PC-9 (cell line): Measurements from ENCODE around the gene PRM3. TPM values are rescaled to one million over a fixed set of nuclear protein-coding genes. Genes with fewer than 3 reads are reported as not detected.

Source experiments
- BruUV-seq: library from RNA; stranded (reverse); fragments of 400-500 nt; replicated peaks from 2 replicates; lab custom pipeline; 2021; lab: Mats Ljungman, UMichigan
- CTCF ChIA-PET: fragments of 300-600 bp; sonication (Branson Sonifier 250); formaldehyde crosslinking; loops from one replicate; lab custom pipeline; 2022; ENCODE audit warnings: antibody characterized with exemption; lab: Charles Lee
- POLR2A ChIA-PET: fragments of 300-600 bp; sonication (Branson Sonifier 250); formaldehyde crosslinking; loops from one replicate; lab custom pipeline; 2022; ENCODE audit warnings: antibody characterized with exemption; ENCODE audit not compliant: unreplicated experiment; lab: Charles Lee
- DNase-seq, 2 experiments: peaks; one replicate each; pipeline versions ENCODE4 v3.0.0 to v3.0.0-alpha.2; 2015 to 2022; ENCODE audit warnings: mixed read lengths in 1 of 2
- H2AFZ ChIP-seq: fragments of 200-600 bp; sonication (generic); 2 replicates; pipeline ENCODE4 v1.8.1; 2017; ENCODE audit warnings: antibody characterized with exemption
- H3F3A ChIP-seq: fragments of 200-600 bp; sonication (generic); 2 replicates; pipeline ENCODE4 v1.8.1; 2017; ENCODE audit warnings: antibody characterized with exemption, mild to moderate bottlenecking, low read depth; ENCODE audit not compliant: insufficient read depth
- H3K27ac ChIP-seq: fragments of 200-600 bp; sonication (generic); 2 replicates; pipeline ENCODE4 v1.6.1; 2016; ENCODE audit warnings: mixed run types
- H3K27me3 ChIP-seq: fragments of 200-600 bp; sonication (generic); 2 replicates; pipeline ENCODE4 v1.6.1; 2016; ENCODE audit warnings: low read depth, mixed run types; ENCODE audit not compliant: insufficient read depth
- H3K36me3 ChIP-seq: fragments of 200-600 bp; sonication (generic); 2 replicates; pipeline ENCODE4 v1.6.1; 2016; ENCODE audit warnings: low read depth, mixed run types
- H3K4me1 ChIP-seq: fragments of 200-600 bp; sonication (generic); replicated peaks from 2 replicates; pipeline ENCODE4 v1.6.1; 2016; ENCODE audit warnings: mixed run types; ENCODE audit not compliant: insufficient read depth
- H3K4me2 ChIP-seq: fragments of 200-600 bp; sonication (generic); 2 replicates; pipeline ENCODE4 v1.6.1; 2017; ENCODE audit warnings: mixed run types
- H3K4me3 ChIP-seq: fragments of 200-600 bp; sonication (generic); 2 replicates; pipeline ENCODE4 v1.6.1; 2016; ENCODE audit warnings: mixed run types
- H3K79me2 ChIP-seq: fragments of 200-600 bp; sonication (generic); 2 replicates; pipeline ENCODE4 v1.6.1; 2017; ENCODE audit warnings: low read depth, mixed run types
- H3K9me2 ChIP-seq: fragments of 200-600 bp; sonication (generic); 2 replicates; pipeline ENCODE4 v1.8.1; 2017; ENCODE audit warnings: mild to moderate bottlenecking; ENCODE audit not compliant: insufficient read depth
- H3K9me3 ChIP-seq: fragments of 200-600 bp; sonication (generic); 2 replicates; pipeline ENCODE4 v1.8.1; 2016; ENCODE audit warnings: low read depth; ENCODE audit not compliant: insufficient read depth
- H4K20me1 ChIP-seq: fragments of 200-600 bp; sonication (generic); 2 replicates; pipeline ENCODE4 v1.8.1; 2017; ENCODE audit not compliant: insufficient read depth
- EZH2 ChIP-seq: fragments of 200-600 bp; sonication (generic); IDR thresholded peaks from 2 replicates; pipeline ENCODE4 v1.8.0; 2017; ENCODE audit warnings: antibody characterized with exemption, low read depth
- intact Hi-C: fragments of 100-400 bp; cut with micrococcal nuclease; formaldehyde crosslinking; loops from one replicate; pipeline ENCODE4 v1.10.0; 2022; ENCODE audit not compliant: unreplicated experiment
- total RNA-seq: library from RNA; stranded (reverse); gene quantifications from 2 replicates; pipeline ENCODE4 v1.2.3, GENCODE V29; 2021
- TF ChIP-seq, protein P1 (sequence below): fragments of 200-600 bp; sonication (generic); conservative IDR thresholded peaks from 2 replicates; pipeline ENCODE4 v1.6.1; 2017; ENCODE audit warnings: mixed run types, antibody characterized with exemption, mild to moderate bottlenecking, moderate library complexity

Gene PRM3
- total RNA-seq, 1 experiment from 2014 or later, result not detected

DNA sequence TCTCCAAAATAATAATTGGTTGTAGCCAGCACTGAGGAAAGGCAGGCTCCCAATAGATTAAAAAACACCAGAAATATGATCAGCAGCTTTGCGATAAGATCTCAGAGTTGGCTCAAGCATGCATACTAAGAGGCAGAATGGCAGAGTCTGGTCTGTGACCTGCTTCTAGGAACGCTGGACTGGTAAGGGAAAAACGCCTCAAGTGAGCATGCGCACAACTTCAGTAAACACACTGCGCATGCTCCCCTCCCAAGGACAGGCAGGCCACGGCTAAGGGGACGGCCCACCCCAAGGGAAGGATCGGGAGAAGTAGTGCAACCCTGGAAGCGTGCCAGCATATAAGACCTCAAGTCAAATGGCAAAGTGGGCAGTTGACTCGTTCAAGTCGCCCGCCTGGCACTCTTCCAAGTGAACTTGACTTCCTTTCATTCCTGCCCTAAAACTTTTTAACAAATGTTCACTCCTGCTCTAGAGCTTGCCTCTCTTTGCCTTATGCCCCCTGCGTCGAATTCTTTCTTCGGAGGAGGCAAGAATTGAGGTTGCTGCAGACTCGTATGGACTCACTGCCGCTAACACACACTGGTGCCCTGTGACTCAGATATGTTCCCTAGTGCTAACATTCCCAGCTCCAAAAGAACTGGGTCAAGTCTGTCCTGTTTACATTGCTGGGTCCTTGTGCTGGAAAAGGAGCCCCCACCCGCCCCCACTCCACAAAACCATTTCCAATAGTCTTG is 30.1 kb upstream of the PRM3 start:
- H3K4me1 ChIP-seq, result peaks cover 19% of the 10 kb centered on the region
- intact Hi-C loops, result no loop called here
- H3K9me3 ChIP-seq, result no peaks in the 10 kb centered on the region
- H3K4me2 ChIP-seq, result peak overlapping the region; percentile 73
- no TSS peak for BruUV-seq
- ChIA-PET CTCF (interaction anchor here (0.7 kb wide), 1 partner anchor 25 kb away, joined by 3 read pairs; no protein-coding TSS in a partner anchor), POLR2A (interaction anchor here (0.6 kb wide), 1 partner anchor 47 kb away, joined by 8 read pairs; no protein-coding TSS in a partner anchor)
- H3K9me2 ChIP-seq, result no peaks in the 10 kb centered on the region
- no peaks in the 10 kb centered on the region for H3K79me2 ChIP-seq
- 0 out of 2 replicates have a peak, but pooled peaks cover 5% of the 10 kb centered on the region for H3F3A ChIP-seq
- TF ChIP-seq EZH2, result no peak
- peak overlapping the region; percentile 47; the same call in 1 of the 2 replicates for H3K4me3 ChIP-seq
- H3K27me3 ChIP-seq, result no peaks in the 10 kb centered on the region
- DNase-seq, result peak; percentile 91 to 93
- H4K20me1 ChIP-seq, result no peaks in the 10 kb centered on the region
- no peaks in the 10 kb centered on the region for H3K36me3 ChIP-seq
- H3K27ac ChIP-seq, result peak overlapping the region; percentile 52; the same call in 1 of the 2 replicates
- peak overlapping the region; percentile 70 for H2AFZ ChIP-seq

DNA sequence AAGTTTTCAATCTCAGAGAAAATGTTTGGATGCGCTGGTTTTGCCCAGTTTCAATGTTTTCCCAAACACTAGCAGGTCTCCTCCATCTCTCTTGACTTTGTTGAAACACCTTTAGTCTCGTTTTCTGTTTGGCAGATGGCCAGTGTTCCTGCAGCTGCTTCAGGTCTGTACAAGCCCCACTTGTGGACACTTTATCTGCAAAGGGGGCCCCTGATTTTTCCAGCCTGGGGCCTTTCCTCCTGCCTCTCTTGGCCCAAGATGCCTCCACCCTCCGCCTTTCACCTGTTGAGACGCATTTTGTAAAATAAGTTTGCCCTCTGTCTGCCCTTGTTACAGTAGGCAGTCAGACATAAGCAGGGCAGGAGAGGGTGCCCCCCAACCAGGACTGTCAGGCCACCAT is 29.5 kb upstream of the PRM3 start:
- no peaks in the 10 kb centered on the region for H3K27me3 ChIP-seq
- no peaks in the 10 kb centered on the region for H3K9me2 ChIP-seq
- H3K9me3 ChIP-seq, result no peaks in the 10 kb centered on the region
- intact Hi-C loops, result no loop called here
- peak overlapping the region; percentile 52 for H3K27ac ChIP-seq
- TF ChIP-seq EZH2, result no peak
- TF ChIP-seq, protein P1, sequence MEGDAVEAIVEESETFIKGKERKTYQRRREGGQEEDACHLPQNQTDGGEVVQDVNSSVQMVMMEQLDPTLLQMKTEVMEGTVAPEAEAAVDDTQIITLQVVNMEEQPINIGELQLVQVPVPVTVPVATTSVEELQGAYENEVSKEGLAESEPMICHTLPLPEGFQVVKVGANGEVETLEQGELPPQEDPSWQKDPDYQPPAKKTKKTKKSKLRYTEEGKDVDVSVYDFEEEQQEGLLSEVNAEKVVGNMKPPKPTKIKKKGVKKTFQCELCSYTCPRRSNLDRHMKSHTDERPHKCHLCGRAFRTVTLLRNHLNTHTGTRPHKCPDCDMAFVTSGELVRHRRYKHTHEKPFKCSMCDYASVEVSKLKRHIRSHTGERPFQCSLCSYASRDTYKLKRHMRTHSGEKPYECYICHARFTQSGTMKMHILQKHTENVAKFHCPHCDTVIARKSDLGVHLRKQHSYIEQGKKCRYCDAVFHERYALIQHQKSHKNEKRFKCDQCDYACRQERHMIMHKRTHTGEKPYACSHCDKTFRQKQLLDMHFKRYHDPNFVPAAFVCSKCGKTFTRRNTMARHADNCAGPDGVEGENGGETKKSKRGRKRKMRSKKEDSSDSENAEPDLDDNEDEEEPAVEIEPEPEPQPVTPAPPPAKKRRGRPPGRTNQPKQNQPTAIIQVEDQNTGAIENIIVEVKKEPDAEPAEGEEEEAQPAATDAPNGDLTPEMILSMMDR, result no peak
- H2AFZ ChIP-seq, result peak overlapping the region; percentile 70; the same call in 1 of the 2 replicates
- no peaks in the 10 kb centered on the region for H4K20me1 ChIP-seq
- ChIA-PET CTCF (interaction anchor here (0.7 kb wide), 1 partner anchor 25 kb away, joined by 3 read pairs; no protein-coding TSS in a partner anchor), POLR2A (no interaction called here)
- no peaks in the 10 kb centered on the region for H3K36me3 ChIP-seq
- H3F3A ChIP-seq, result 0 out of 2 replicates have a peak, but pooled peaks cover 5% of the 10 kb centered on the region
- peak overlapping the region; percentile 73 for H3K4me2 ChIP-seq
- DNase-seq, result no peak
- peak overlapping the region; percentile 19; the same call in 1 of the 2 replicates for H3K4me3 ChIP-seq
- BruUV-seq, result no TSS peak
- no peaks in the 10 kb centered on the region for H3K79me2 ChIP-seq
- peaks cover 19% of the 10 kb centered on the region for H3K4me1 ChIP-seq

DNA sequence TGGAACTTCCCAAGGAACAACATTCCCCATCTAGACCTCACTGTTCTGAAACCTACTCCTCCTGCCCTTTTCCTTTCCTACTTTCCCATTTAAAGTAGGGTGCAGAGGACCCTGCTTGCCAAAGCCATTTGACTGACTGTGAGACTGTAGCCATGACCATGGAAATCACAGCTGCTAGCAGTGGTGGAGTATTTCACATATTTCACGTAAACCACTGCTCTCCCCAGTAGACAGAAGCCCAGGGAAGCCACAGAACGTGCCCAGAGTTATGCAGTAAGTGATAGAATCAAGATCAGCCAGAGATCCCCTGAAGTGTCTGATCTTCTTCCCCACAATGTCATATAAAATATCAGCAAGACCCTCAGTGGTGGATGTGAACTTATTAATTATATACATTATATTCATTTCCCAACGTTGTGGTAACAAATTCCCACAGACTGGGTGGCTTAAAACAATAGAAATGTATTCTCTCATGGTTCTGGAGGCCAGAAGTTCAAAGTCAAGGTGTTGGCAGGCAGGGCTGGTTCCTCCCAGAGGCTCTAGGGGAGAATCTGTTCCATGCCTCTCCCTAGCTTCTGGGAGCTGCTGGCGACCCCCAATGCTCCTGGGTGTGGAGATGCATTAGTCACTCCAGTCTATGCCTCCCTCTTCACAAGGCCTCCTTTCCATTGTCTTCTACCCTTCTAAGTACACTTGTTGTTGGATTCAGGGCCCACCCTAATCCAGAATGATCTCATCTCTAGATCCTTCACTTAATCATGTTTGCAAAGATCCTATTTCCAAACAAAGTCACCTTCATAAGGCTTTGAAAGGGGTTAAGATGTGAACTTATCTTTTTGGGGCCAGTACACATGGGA is 28.4 kb upstream of the PRM3 start:
- Histone ChIP-seq H3K4me1 (peaks cover 19% of the 10 kb centered on the region), H4K20me1 (no peaks in the 10 kb centered on the region), H3K9me2 (no peaks in the 10 kb centered on the region), H2AFZ (no peak overlapping the region), H3K27ac (no peak overlapping the region), H3K9me3 (no peaks in the 10 kb centered on the region), H3K4me2 (no peak overlapping the region), H3K79me2 (no peaks in the 10 kb centered on the region), H3F3A (peaks cover 7% of the 10 kb centered on the region; the same call in 1 of the 2 replicates), H3K4me3 (no peak overlapping the region), H3K36me3 (no peaks in the 10 kb centered on the region), H3K27me3 (no peaks in the 10 kb centered on the region)
- intact Hi-C loops, result no loop called here
- POLR2A ChIA-PET, result no interaction called here
- BruUV-seq, result no TSS peak
- DNase-seq, result no peak
- CTCF ChIA-PET, result interaction anchor here (0.6 kb wide), 2 partner anchors 33 to 147 kb away, joined by 3 to 7 read pairs; no protein-coding TSS in a partner anchor
- TF ChIP-seq EZH2, result no peak
- TF ChIP-seq, protein P1, result no peak
